Measurements from ENCODE around the gene CCR1. TPM values are rescaled to one million over a fixed set of nuclear protein-coding genes. Genes with fewer than 3 reads are reported as not detected.

CCR1 gene
- total and polyA plus RNA-seq, 2 experiments from 2014 or later, result not detected

DNA sequence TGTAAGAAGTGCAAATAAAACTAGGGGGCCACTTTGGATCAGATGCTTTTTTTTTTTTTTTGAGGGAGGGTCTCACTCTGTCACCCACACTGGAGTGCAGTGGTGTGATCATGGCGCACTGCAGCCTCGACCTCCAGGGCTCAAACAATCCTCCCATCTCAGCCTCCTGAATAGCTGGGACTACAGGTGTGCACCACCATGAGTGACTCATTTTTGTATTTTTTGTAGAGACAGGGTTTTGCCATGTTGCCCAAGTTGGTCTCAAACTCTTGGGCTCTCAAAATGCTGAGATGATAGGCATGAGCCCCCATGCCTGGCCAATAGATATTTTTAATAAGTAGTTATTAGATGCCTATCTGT is 20.8 kb downstream of the CCR1 start (continued):
- TF ChIP-seq REST (IDR thresholded peaks at IDR 0.05; ENCODE audit: unreplicated experiment) (no peak), STAT1 (IDR thresholded peaks at IDR 0.05; ENCODE audit: unreplicated experiment) (no peak)
- TF ChIP-seq, protein P1, sequence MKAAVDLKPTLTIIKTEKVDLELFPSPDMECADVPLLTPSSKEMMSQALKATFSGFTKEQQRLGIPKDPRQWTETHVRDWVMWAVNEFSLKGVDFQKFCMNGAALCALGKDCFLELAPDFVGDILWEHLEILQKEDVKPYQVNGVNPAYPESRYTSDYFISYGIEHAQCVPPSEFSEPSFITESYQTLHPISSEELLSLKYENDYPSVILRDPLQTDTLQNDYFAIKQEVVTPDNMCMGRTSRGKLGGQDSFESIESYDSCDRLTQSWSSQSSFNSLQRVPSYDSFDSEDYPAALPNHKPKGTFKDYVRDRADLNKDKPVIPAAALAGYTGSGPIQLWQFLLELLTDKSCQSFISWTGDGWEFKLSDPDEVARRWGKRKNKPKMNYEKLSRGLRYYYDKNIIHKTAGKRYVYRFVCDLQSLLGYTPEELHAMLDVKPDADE (IDR thresholded peaks at IDR 0.05), result no peak

GRCh38 chr3:46186471-46187340 is 21.4 kb downstream of the CCR1 start:
- H3K4me2 ChIP-seq, result no peak overlapping the region
- Mint-ChIP-seq H3K36me3 (ENCODE audit: low read depth) (no peaks in the 10 kb centered on the region), H3K4me1 (no peaks in the 10 kb centered on the region), H3K27ac (no peak overlapping the region), H3K4me3 (no peak overlapping the region), H3K9me3 (0 out of 3 replicates have a peak, but pooled peaks cover 2% of the 10 kb centered on the region), H3K27me3 (ENCODE audit: insufficient read depth, low read depth, poor library complexity) (peaks cover 3% of the 10 kb centered on the region)
- ATAC-seq, result no peak
- no peaks in the 10 kb centered on the region for H4K20me1 ChIP-seq (replicated peaks; ENCODE audit: insufficient read depth)
- H3K9me2 ChIP-seq (ENCODE audit: insufficient read depth), result peaks cover 9% of the 10 kb centered on the region; the same call in 1 of the 2 replicates
- H3K36me3 ChIP-seq (ENCODE audit: insufficient read depth), result no peaks in the 10 kb centered on the region
- H3K4me3 ChIP-seq, result no peak overlapping the region
- no peaks in the 10 kb centered on the region for H3F3A ChIP-seq (replicated peaks; ENCODE audit: low read depth)
- H3K4me1 ChIP-seq (ENCODE audit: insufficient read depth), result no peaks in the 10 kb centered on the region
- H3K79me2 ChIP-seq (replicated peaks; ENCODE audit: insufficient read depth), result no peaks in the 10 kb centered on the region
- H3K27ac ChIP-seq (ENCODE audit: low read depth), result no peak overlapping the region
- no peak overlapping the region for H2AFZ ChIP-seq
- DNase-seq (ENCODE audit: low spot score), result no peak
- H3K27me3 ChIP-seq (ENCODE audit: insufficient read depth), result no peaks in the 10 kb centered on the region
- no peak for TF ChIP-seq ZNF114 (CRISPR knock-in tag; IDR thresholded peaks at IDR 0.05)
- no peak for TF ChIP-seq EZH2phosphoT487 (IDR thresholded peaks at IDR 0.05; ENCODE audit: unreplicated experiment)
- TF ChIP-seq REST (IDR thresholded peaks at IDR 0.05; ENCODE audit: unreplicated experiment), result no peak
- no peak for TF ChIP-seq CREB1 (CRISPR knock-in tag; IDR thresholded peaks at IDR 0.05; ENCODE audit: low read depth)
- no peak for TF ChIP-seq STAT1 (IDR thresholded peaks at IDR 0.05; ENCODE audit: unreplicated experiment)
- TF ChIP-seq NANOG (IDR thresholded peaks at IDR 0.05; ENCODE audit: borderline replicate concordance), result no peak
- TF ChIP-seq, protein P2, sequence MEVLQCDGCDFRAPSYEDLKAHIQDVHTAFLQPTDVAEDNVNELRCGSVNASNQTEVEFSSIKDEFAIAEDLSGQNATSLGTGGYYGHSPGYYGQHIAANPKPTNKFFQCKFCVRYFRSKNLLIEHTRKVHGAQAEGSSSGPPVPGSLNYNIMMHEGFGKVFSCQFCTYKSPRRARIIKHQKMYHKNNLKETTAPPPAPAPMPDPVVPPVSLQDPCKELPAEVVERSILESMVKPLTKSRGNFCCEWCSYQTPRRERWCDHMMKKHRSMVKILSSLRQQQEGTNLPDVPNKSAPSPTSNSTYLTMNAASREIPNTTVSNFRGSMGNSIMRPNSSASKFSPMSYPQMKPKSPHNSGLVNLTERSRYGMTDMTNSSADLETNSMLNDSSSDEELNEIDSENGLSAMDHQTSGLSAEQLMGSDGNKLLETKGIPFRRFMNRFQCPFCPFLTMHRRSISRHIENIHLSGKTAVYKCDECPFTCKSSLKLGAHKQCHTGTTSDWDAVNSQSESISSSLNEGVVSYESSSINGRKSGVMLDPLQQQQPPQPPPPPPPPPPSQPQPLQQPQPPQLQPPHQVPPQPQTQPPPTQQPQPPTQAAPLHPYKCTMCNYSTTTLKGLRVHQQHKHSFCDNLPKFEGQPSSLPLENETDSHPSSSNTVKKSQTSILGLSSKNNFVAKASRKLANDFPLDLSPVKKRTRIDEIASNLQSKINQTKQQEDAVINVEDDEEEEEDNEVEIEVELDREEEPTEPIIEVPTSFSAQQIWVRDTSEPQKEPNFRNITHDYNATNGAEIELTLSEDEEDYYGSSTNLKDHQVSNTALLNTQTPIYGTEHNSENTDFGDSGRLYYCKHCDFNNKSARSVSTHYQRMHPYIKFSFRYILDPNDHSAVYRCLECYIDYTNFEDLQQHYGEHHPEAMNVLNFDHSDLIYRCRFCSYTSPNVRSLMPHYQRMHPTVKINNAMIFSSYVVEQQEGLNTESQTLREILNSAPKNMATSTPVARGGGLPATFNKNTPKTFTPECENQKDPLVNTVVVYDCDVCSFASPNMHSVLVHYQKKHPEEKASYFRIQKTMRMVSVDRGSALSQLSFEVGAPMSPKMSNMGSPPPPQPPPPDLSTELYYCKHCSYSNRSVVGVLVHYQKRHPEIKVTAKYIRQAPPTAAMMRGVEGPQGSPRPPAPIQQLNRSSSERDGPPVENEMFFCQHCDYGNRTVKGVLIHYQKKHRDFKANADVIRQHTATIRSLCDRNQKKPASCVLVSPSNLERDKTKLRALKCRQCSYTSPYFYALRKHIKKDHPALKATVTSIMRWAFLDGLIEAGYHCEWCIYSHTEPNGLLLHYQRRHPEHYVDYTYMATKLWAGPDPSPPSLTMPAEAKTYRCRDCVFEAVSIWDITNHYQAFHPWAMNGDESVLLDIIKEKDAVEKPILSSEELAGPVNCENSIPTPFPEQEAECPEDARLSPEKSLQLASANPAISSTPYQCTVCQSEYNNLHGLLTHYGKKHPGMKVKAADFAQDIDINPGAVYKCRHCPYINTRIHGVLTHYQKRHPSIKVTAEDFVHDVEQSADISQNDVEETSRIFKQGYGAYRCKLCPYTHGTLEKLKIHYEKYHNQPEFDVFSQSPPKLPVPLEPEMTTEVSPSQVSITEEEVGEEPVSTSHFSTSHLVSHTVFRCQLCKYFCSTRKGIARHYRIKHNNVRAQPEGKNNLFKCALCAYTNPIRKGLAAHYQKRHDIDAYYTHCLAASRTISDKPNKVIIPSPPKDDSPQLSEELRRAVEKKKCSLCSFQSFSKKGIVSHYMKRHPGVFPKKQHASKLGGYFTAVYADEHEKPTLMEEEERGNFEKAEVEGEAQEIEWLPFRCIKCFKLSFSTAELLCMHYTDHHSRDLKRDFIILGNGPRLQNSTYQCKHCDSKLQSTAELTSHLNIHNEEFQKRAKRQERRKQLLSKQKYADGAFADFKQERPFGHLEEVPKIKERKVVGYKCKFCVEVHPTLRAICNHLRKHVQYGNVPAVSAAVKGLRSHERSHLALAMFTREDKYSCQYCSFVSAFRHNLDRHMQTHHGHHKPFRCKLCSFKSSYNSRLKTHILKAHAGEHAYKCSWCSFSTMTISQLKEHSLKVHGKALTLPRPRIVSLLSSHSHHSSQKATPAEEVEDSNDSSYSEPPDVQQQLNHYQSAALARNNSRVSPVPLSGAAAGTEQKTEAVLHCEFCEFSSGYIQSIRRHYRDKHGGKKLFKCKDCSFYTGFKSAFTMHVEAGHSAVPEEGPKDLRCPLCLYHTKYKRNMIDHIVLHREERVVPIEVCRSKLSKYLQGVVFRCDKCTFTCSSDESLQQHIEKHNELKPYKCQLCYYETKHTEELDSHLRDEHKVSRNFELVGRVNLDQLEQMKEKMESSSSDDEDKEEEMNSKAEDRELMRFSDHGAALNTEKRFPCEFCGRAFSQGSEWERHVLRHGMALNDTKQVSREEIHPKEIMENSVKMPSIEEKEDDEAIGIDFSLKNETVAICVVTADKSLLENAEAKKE (CRISPR knock-in tag; IDR thresholded peaks at IDR 0.05), result no peak
- TF ChIP-seq EZH2 (IDR thresholded peaks at IDR 0.05; ENCODE audit: low read depth, unreplicated experiment), result no peak
